Calu3 (cell line): ENCODE data around the gene ZNF225. TPM values are rescaled to one million over a fixed set of nuclear protein-coding genes. Genes with fewer than 3 reads are reported as not detected.
A peak's percentile ranks its signal among the peaks of the same experiment; 100 is the strongest.

Source experiments
- BruUV-seq: library from RNA; stranded (reverse); fragments of 400-500 nt; replicated peaks from 2 replicates; lab custom pipeline; 2021; lab: Mats Ljungman, UMichigan
- CTCF ChIA-PET: fragments of 300-600 bp; sonication (Branson Sonifier 250); formaldehyde crosslinking; loops from one replicate; lab custom pipeline; 2022; ENCODE audit warnings: antibody characterized with exemption; lab: Charles Lee
- DNase-seq: peaks from one replicate; pipeline ENCODE4 v3.0.0; 2022
- H3K27ac Mint-ChIP-seq: one replicate; pipeline ENCODE4 v1.8.0; 2022; ENCODE audit warnings: mixed read lengths; ENCODE audit not compliant: unreplicated experiment
- H3K27me3 Mint-ChIP-seq: one replicate; pipeline ENCODE4 v1.8.0; 2022; ENCODE audit warnings: mixed read lengths; ENCODE audit not compliant: unreplicated experiment
- H3K36me3 Mint-ChIP-seq: one replicate; pipeline ENCODE4 v1.8.0; 2022; ENCODE audit warnings: mild to moderate bottlenecking, moderate library complexity, mixed read lengths; ENCODE audit not compliant: insufficient read depth, unreplicated experiment
- H3K4me1 Mint-ChIP-seq: one replicate; pipeline ENCODE4 v1.8.0; 2022; ENCODE audit warnings: mild to moderate bottlenecking, low read depth, mixed read lengths; ENCODE audit not compliant: unreplicated experiment
- H3K4me3 Mint-ChIP-seq: one replicate; pipeline ENCODE4 v1.8.0; 2022; ENCODE audit warnings: mild to moderate bottlenecking, low read depth, moderate library complexity, mixed read lengths; ENCODE audit not compliant: unreplicated experiment
- H3K9me3 Mint-ChIP-seq: one replicate; pipeline ENCODE4 v1.8.0; 2022; ENCODE audit warnings: low read depth, mixed read lengths; ENCODE audit not compliant: unreplicated experiment
- intact Hi-C: fragments of 100-400 bp; cut with micrococcal nuclease; formaldehyde crosslinking; loops from one replicate; pipeline ENCODE4 v1.10.0; 2022; ENCODE audit not compliant: unreplicated experiment
- total RNA-seq: library from RNA; stranded (reverse); gene quantifications from 2 replicates; pipeline ENCODE4 v1.2.3, GENCODE V29; 2022
- TF ChIP-seq, protein P1 (sequence below): fragments of 200-600 bp; IDR thresholded peaks from one replicate; pipeline ENCODE4 v1.8.0; 2022; ENCODE audit warnings: antibody characterized with exemption; ENCODE audit not compliant: unreplicated experiment

The ZNF225 gene
- total RNA-seq, 1 experiment from 2014 or later, result 5.3 TPM

DNA sequence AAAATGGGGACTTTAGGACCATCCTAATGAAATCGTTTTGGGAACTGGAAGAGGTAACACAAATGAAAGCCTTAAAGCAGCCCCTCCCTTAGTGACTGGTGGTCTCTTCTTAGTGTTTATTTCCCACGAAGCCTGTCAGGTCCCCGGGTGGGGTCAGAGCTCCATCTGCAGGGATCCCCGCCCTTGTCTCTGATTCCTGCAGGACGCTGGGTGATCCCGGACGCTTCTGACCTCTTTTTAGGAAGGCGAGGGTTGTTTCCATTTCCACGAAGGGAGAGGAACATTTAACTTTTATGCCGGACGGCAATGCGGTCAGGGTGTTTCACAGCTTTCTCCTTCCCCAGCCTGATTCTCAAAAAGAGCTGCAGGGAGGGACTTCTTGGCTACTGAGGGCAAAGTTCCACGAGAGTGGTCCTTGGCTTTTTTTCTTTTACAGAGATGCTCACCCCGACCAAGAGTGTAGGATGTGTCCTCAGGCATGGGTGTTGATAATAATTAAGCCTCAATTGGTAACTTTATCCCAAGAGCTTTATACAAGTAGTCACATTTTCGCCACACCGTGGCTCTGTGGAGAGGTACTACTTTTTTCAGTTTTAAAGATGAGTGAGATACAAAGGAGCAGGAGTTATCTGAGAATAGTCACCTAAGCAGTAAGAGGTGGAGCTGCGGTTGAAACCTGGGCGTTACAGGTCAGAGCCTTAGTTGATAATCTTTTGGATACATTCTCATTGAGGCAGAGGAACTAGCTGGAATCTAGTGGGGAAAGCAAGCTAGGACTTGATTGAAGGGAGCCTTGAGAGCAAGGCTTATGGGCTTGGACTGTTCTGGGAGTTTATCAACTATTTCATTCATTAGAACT is 40.4 kb upstream of the ZNF225 start:
- DNase-seq, result peak; percentile 7
- Mint-ChIP-seq H3K27ac (peak overlapping the region; percentile 88), H3K36me3 (peaks cover 23% of the 10 kb centered on the region), H3K4me1 (peaks cover 21% of the 10 kb centered on the region), H3K27me3 (no peaks in the 10 kb centered on the region), H3K9me3 (peaks cover 9% of the 10 kb centered on the region), H3K4me3 (peak overlapping the region; percentile 88)
- no TSS peak for BruUV-seq
- intact Hi-C loops, result no loop called here
- TF ChIP-seq, protein P1, sequence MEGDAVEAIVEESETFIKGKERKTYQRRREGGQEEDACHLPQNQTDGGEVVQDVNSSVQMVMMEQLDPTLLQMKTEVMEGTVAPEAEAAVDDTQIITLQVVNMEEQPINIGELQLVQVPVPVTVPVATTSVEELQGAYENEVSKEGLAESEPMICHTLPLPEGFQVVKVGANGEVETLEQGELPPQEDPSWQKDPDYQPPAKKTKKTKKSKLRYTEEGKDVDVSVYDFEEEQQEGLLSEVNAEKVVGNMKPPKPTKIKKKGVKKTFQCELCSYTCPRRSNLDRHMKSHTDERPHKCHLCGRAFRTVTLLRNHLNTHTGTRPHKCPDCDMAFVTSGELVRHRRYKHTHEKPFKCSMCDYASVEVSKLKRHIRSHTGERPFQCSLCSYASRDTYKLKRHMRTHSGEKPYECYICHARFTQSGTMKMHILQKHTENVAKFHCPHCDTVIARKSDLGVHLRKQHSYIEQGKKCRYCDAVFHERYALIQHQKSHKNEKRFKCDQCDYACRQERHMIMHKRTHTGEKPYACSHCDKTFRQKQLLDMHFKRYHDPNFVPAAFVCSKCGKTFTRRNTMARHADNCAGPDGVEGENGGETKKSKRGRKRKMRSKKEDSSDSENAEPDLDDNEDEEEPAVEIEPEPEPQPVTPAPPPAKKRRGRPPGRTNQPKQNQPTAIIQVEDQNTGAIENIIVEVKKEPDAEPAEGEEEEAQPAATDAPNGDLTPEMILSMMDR, result no peak
- CTCF ChIA-PET, result interaction anchor here (1.6 kb wide), 1 partner anchor 23 kb away, joined by 4 read pairs; no protein-coding TSS in a partner anchor

DNA sequence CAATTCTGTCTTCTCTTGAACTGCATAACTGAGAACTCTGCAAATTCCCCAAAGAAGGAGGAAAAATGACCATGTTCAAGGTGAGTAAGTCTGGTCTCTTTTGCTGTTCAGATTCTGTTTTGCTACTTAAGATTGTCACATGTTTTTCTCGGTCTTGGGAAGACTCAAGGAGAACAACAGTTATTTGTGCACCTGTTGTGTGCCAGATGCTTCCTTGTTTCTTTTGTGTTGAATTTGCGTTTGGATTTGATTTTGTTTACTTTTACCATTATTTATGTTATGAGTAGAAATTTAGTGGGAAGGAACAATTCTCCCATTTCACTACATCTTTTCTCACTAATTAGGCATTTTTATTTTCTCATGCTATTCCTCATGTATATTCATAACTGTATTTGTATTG is 36.9 kb upstream of the ZNF225 start:
- H3K27me3 Mint-ChIP-seq, result no peaks in the 10 kb centered on the region
- BruUV-seq, result no TSS peak
- DNase-seq, result no peak
- H3K9me3 Mint-ChIP-seq, result peaks cover 7% of the 10 kb centered on the region
- H3K27ac Mint-ChIP-seq, result no peak overlapping the region
- H3K4me3 Mint-ChIP-seq, result no peak overlapping the region
- intact Hi-C loops, result no loop called here
- TF ChIP-seq, protein P1, result no peak
- CTCF ChIA-PET, result no interaction called here
- H3K36me3 Mint-ChIP-seq, result peaks cover 23% of the 10 kb centered on the region
- peaks cover 16% of the 10 kb centered on the region for H3K4me1 Mint-ChIP-seq

DNA sequence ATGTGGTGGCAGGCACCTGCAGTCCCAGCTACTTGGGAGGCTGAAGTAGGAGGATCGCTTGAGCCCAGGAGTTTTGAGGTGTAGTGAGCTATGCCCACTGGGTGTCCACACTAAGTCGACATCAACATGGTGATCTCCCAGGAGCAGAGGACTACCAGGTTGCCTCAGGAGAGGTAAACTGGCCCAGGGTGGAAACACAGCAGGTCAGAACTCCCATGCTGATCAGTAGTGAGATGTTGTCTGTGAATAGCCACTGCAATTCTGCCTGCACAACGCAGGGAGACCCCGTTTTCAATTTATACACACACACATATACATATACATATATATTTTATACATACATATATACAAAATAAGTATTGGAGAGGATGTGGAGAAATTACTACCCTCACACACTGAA is 21.1 kb upstream of the ZNF225 start:
- TF ChIP-seq, protein P1, result no peak
- H3K27me3 Mint-ChIP-seq, result no peaks in the 10 kb centered on the region
- peaks cover 27% of the 10 kb centered on the region for H3K36me3 Mint-ChIP-seq
- no peak for DNase-seq
- H3K9me3 Mint-ChIP-seq, result peaks cover under 1% of the 10 kb centered on the region
- intact Hi-C loops, result no loop called here
- BruUV-seq, result no TSS peak
- no peak overlapping the region for H3K27ac Mint-ChIP-seq
- peaks cover 7% of the 10 kb centered on the region for H3K4me1 Mint-ChIP-seq
- CTCF ChIA-PET, result no interaction called here
- no peak overlapping the region for H3K4me3 Mint-ChIP-seq

DNA sequence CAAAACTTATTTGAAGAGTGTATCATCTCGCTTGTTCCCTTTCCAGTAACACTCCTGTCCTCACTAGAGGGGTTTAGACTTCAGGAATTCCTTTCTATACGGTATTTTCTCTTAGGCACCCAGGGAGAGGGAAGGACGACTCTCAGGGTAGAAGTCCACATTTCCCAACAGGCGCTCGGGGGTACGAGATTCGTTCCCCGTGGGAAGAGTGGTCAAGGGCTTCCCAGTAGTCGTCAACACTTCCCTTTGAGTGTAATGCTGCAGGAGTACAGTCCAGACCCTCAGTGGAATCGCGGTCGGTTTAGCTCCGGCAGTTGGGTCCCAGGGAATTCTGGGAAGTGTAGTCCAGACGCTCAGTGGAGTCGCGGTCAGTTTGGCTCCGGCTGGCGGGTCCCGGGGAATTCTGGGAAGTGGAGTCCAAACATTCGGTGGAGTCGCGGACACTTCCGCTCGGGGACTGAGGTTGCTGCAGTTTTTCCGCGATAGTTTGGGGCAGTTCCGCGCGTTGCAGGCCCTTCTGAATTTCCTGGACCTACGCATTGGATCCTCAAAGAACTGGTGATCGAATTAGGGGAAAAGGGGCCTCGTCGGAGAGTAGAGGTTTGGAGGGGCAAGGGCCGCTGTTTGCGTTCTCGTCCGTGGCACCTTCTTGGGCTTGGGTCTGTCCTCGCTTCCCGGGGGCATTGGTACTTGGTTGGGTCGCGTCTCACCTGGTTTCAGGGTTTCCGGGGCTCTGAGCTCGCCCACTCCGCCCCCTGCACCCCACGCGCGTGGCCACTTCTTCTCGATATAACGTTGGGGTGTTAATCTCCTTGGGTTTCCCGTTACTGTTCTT is 19.1 kb upstream of the ZNF225 start, which contains the start of gene ZNF224:
ZNF224 (plus strand) TSS at position 431 of the 835 bp plus-strand sequence. CDS start 3,513 bp downstream, outside the sequence.
- Mint-ChIP-seq H3K27me3 (no peaks in the 10 kb centered on the region), H3K36me3 (peaks cover 26% of the 10 kb centered on the region), H3K27ac (peak within 1 kb of the TSS; percentile 80), H3K4me3 (peak within 1 kb of the TSS; percentile 98), H3K9me3 (peaks cover 3% of the 10 kb centered on the region), H3K4me1 (peaks cover 7% of the 10 kb centered on the region)
- intact Hi-C loops, result no loop called here
- CTCF ChIA-PET, result no interaction called here
- peak; percentile 92 for DNase-seq
- no TSS peak for BruUV-seq
- TF ChIP-seq, protein P1, result no peak
